ENCODE measurements around the gene CCDC150. TPM values are rescaled to one million over a fixed set of nuclear protein-coding genes. Genes with fewer than 3 reads are reported as not detected.

Gene CCDC150
- total and polyA plus RNA-seq, 9 of the 15 experiments (the other 6 are each of a cell fraction or from before 2014, with no cell fraction given): 4.4 to 23.1 (median 11.3) TPM

DNA sequence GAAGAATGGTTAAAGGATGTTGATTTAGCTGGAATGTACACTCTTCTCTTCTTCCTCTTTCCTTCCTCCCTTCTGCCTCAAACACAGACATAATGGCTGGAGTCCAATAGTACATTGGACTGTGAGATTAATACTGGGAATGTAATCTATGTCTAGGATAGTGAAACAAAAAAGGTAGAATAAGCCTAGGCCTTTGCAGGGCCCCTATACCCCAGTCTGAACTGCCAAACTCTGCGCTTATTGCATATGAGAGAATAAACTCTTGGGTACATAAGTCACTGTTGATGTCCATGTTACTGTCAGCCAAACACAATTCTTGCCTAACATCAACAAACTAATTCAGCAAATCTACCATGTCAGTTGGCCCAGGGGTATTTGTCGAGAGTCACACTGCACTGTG is 29.7 kb upstream of the CCDC150 start:
- 9% methylated on average over 2 of the region's 2 CpGs for WGBS (ENCODE audit: insufficient coverage, low coverage, missing lambda C conversion rate)
- no peak for FAIRE-seq
- intact Hi-C loops (cut with micrococcal nuclease): no loop called here

More for the DNA sequence above, 29.7 kb upstream of the CCDC150 start:
- no peak for DNase-seq (ENCODE audit: extremely low read depth in 1 of 4, low spot score in 3 of 4)
- Histone ChIP-seq H3K36me3 (ENCODE audit: control insufficient read depth, insufficient read depth, low read length) (no peaks in the 10 kb centered on the region), H3K27me3 (ENCODE audit: control insufficient read depth in 2 of 2, insufficient read depth in 2 of 2, low read length in 2 of 2) (no peaks in the 10 kb centered on the region), H3K27ac (ENCODE audit: extremely low read depth, low read depth, low read length) (no peak overlapping the region), H3K4me3 (no peak overlapping the region), H3K79me2 (ENCODE audit: control insufficient read depth, insufficient read depth, low read length) (no peaks in the 10 kb centered on the region), H3K4me1 (replicated peaks in 1 of 2; ENCODE audit: control insufficient read depth in 2 of 2, insufficient read depth in 2 of 2, low read length in 2 of 2) (no peaks in the 10 kb centered on the region), H3K9ac (ENCODE audit: insufficient read depth in 1 of 2, low read depth in 2 of 2, low read length in 2 of 2) (no peak overlapping the region), H3K9me3 (replicated peaks; ENCODE audit: control insufficient read depth, insufficient read depth, low read depth, low read length) (no peaks in the 10 kb centered on the region), H3K9me1 (ENCODE audit: control insufficient read depth, insufficient read depth, low read length) (no peaks in the 10 kb centered on the region), H2AFZ (ENCODE audit: low read depth, low read length) (no peak overlapping the region), H3K4me2 (ENCODE audit: insufficient read depth, low read length) (no peak overlapping the region), H4K20me1 (replicated peaks; ENCODE audit: control insufficient read depth, insufficient read depth, low read length) (no peaks in the 10 kb centered on the region)
- no peak for ATAC-seq
- ChIA-PET CTCF (ENCODE audit: low intra/inter-chr PET ratio) (no interaction called here), POLR2A (no interaction called here)
- in situ Hi-C loops (cut with MboI): no loop called here
- no peak for TF ChIP-seq CCAR2 (IDR thresholded peaks at IDR 0.05; ENCODE audit: low read depth, low read length)
- TF ChIP-seq FUS (optimal IDR thresholded peaks at IDR 0.05; ENCODE audit: low read depth, low read length): no peak
- TF ChIP-seq ARID1B (IDR thresholded peaks at IDR 0.05): no peak
- TF ChIP-seq, protein P1, sequence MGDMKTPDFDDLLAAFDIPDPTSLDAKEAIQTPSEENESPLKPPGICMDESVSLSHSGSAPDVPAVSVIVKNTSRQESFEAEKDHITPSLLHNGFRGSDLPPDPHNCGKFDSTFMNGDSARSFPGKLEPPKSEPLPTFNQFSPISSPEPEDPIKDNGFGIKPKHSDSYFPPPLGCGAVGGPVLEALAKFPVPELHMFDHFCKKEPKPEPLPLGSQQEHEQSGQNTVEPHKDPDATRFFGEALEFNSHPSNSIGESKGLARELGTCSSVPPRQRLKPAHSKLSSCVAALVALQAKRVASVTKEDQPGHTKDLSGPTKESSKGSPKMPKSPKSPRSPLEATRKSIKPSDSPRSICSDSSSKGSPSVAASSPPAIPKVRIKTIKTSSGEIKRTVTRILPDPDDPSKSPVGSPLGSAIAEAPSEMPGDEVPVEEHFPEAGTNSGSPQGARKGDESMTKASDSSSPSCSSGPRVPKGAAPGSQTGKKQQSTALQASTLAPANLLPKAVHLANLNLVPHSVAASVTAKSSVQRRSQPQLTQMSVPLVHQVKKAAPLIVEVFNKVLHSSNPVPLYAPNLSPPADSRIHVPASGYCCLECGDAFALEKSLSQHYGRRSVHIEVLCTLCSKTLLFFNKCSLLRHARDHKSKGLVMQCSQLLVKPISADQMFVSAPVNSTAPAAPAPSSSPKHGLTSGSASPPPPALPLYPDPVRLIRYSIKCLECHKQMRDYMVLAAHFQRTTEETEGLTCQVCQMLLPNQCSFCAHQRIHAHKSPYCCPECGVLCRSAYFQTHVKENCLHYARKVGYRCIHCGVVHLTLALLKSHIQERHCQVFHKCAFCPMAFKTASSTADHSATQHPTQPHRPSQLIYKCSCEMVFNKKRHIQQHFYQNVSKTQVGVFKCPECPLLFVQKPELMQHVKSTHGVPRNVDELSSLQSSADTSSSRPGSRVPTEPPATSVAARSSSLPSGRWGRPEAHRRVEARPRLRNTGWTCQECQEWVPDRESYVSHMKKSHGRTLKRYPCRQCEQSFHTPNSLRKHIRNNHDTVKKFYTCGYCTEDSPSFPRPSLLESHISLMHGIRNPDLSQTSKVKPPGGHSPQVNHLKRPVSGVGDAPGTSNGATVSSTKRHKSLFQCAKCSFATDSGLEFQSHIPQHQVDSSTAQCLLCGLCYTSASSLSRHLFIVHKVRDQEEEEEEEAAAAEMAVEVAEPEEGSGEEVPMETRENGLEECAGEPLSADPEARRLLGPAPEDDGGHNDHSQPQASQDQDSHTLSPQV (IDR thresholded peaks at IDR 0.05): no peak
- no peak for TF ChIP-seq SOX6 (IDR thresholded peaks at IDR 0.05)
- no peak for TF ChIP-seq ZNF445 (CRISPR knock-in tag; IDR thresholded peaks at IDR 0.05; ENCODE audit: low read depth)
- TF ChIP-seq BACH1 (tag; IDR thresholded peaks at IDR 0.05): no peak
- no peak for TF ChIP-seq CTBP1 (IDR thresholded peaks at IDR 0.05; ENCODE audit: borderline replicate concordance)
- no peak for TF ChIP-seq EWSR1 (IDR thresholded peaks at IDR 0.05; ENCODE audit: borderline replicate concordance, low read depth, partially characterized antibody)
- no peak for TF ChIP-seq ZNF644 (tag; IDR thresholded peaks at IDR 0.05; ENCODE audit: low read depth)
- no peak for TF ChIP-seq SRSF1 (IDR thresholded peaks at IDR 0.05; ENCODE audit: low read depth, low read length)
- no TSS peak for BruUV-seq (replicated peaks)

Measured in K562 (cell line).